ENCODE data around the gene ZNF284.
A peak's percentile ranks its signal among the peaks of the same experiment; 100 is the strongest.

Gene ZNF284

DNA sequence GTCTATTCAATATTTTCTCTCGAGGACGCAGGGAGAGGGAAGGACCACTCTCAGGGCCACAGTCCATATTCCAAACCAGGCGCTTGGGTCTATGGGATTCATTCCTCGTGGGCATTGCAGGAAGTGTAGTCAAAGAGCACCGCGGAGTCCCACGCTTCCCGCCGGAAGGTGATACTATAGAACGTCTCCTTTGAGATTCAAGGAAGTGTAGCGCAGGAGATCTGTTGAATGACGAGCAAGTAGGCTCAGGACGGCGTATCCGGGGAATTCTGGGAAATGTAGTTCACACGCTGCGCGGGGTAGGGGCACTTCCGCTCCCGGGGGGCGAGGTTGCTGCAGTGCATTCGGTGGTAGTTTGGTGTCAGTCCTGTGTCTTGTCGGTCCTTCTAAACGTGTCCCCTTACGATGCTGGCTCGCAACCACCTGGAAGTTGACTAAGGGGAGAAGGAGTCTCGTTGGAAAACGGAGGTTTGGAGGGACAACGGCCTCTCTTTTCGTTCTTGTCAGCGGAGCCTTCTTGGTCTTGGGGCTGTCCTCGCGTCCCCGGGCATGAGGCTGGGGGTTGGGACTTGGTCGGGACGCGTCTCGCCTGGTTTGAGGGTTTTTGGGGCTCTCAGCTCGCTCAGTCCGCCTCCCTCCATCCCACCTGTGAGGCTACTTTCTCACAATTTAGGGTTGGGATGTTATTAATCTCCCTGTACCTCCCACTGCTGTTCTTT, at the start of gene ZNF284:
ZNF284 (plus strand) TSS at position 336 of the 719 bp plus-strand sequence. CDS start 4,231 bp downstream, outside the sequence.
- DNase-seq = peak; percentile 59

DNA sequence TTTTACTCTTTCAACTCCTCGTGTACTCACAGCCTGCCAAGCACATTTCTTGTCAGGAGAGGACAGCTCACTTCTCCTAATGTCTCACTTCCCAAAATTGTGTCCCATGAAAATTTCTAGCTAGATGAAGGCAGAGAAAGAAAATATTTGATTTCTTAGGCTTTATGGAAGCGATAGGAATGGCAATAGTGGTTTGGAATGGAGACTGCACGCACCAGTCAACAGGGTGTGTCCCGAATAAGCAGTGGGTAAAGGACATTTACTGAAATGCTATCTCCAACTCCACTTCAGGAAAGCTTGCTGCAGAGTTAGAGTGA, 47.1 kb upstream of the ZNF284 start:
- DNase-seq = no peak

DNA sequence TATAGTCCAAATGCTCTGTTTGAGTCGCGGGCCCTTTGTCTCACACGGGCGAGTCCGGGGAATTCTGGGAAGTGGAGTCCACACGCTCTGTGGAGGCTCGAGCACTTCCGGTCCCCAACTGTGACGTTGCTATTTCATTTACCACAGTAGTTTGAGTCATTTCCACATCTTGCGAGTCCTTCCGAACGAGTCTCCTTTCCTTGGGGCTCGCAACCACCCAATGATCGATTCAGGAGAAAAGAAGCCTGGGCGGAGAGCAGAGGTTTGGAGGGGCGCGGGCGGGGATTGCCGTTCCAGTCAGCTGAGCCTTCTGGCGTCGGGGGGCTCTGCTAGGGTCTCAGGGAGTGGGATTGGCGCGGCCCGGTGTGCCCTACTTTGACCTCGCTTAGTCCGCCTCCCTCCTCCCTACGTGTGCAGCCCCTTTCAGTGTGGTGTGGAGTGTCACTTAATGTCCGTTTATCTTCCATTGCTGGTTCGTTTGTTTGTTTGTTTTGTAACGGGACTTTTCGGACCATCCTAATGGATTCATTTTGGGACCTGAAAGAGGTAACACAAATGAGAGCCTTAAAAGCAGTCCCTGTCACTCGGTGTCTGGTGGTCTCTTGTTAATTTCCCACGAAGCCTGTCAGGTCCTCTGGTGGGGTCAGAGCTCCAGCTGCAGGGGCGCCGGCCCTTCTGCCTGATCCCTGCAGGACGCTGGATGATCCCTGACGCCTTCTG, 46.6 kb upstream of the ZNF284 start, which contains the start of gene ZNF222:
ZNF222 (plus strand) TSS at position 163 of the 720 bp plus-strand sequence; CDS start at position 221, 58 bp downstream.
- peak; percentile 65 for DNase-seq

GRCh38 chr19:44026622-44027021, 45.3 kb upstream of the ZNF284 start:
- DNase-seq = no peak

- DNase-seq = no peak
These were observed 39.9 kb upstream of the ZNF284 start for GRCh38 chr19:44032001-44032610.

- no peak for DNase-seq
These were observed 29.8 kb upstream of the ZNF284 start for GRCh38 chr19:44042147-44042546.

GRCh38 chr19:44050740-44051649, 21.0 kb upstream of the ZNF284 start:
- DNase-seq = peak; percentile 62

- DNase-seq = peak; percentile 96
These were observed 20.1 kb upstream of the ZNF284 start, which contains the start of gene ZNF223 for GRCh38 chr19:44051650-44052402. Gene ZNF223, plus strand, starts transcription at chr19:44052036. Its CDS starts 3,141 bp downstream, at chr19:44055177.

DNA sequence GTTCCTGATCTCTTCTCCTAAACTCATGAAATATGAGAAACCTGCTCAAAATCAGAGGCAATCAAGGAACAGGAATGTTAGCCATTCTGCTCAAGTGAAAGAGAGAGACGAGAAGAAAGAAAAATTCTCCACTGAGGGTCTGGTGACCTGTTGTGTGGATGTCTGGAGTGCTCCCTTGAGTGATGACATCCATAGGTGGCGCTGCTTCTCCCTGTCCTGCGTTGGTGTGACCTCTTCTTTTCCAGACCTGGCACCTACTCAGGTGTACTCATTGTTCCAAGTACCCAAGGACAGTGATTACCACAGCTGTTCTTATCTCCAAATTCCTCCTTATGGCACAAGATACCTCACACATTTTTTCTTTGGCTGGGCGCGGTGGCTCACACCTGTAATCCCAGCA, 16.1 kb upstream of the ZNF284 start:
- no peak for DNase-seq

- DNase-seq = no peak
These were observed 12.7 kb upstream of the ZNF284 start for GRCh38 chr19:44059229-44059628.

DNA sequence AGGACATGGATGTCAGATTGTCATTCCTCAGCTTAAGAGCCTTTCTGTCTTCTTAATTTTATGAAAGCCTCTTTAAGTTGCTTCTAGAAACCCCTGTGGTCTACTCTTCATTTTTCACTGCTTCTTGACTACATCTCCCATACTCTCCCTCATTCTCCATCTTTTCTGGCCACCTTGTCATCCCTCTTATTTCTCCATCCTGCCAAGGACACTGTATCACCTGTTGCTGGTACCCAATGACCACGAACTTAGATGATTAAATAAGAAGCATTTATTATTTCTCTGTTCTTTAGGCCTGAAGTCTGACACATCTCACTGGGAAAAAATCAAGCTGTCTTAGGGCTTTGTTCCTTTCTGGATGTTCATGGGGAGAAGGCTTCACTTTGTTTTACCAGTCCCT, 10.9 kb upstream of the ZNF284 start:
- DNase-seq = no peak

DNA sequence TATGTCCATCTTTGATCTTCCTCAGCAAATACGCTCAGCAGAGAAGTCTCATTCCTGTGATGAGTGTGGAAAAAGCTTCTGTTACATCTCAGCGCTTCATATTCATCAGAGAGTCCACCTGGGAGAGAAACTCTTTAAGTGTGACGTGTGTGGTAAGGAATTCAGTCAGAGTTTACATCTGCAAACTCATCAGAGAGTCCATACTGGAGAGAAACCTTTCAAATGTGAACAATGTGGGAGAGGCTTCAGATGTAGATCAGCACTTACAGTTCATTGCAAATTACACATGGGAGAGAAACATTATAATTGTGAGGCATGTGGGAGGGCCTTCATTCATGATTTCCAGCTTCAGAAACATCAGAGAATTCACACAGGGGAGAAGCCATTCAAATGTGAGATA, 5.7 kb upstream of the ZNF284 start:
- DNase-seq = no peak

GRCh38 chr19:44069415-44069814, 2.5 kb upstream of the ZNF284 start:
- DNase-seq = no peak

DNA sequence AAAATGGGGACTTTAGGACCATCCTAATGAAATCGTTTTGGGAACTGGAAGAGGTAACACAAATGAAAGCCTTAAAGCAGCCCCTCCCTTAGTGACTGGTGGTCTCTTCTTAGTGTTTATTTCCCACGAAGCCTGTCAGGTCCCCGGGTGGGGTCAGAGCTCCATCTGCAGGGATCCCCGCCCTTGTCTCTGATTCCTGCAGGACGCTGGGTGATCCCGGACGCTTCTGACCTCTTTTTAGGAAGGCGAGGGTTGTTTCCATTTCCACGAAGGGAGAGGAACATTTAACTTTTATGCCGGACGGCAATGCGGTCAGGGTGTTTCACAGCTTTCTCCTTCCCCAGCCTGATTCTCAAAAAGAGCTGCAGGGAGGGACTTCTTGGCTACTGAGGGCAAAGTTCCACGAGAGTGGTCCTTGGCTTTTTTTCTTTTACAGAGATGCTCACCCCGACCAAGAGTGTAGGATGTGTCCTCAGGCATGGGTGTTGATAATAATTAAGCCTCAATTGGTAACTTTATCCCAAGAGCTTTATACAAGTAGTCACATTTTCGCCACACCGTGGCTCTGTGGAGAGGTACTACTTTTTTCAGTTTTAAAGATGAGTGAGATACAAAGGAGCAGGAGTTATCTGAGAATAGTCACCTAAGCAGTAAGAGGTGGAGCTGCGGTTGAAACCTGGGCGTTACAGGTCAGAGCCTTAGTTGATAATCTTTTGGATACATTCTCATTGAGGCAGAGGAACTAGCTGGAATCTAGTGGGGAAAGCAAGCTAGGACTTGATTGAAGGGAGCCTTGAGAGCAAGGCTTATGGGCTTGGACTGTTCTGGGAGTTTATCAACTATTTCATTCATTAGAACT, 813 bp downstream of the ZNF284 start:
- DNase-seq = no peak

- DNase-seq = no peak
These were observed 4.4 kb downstream of the ZNF284 start for GRCh38 chr19:44076325-44076724.

GRCh38 chr19:44092108-44092507, 20.1 kb downstream of the ZNF284 start:
- DNase-seq = no peak

DNA sequence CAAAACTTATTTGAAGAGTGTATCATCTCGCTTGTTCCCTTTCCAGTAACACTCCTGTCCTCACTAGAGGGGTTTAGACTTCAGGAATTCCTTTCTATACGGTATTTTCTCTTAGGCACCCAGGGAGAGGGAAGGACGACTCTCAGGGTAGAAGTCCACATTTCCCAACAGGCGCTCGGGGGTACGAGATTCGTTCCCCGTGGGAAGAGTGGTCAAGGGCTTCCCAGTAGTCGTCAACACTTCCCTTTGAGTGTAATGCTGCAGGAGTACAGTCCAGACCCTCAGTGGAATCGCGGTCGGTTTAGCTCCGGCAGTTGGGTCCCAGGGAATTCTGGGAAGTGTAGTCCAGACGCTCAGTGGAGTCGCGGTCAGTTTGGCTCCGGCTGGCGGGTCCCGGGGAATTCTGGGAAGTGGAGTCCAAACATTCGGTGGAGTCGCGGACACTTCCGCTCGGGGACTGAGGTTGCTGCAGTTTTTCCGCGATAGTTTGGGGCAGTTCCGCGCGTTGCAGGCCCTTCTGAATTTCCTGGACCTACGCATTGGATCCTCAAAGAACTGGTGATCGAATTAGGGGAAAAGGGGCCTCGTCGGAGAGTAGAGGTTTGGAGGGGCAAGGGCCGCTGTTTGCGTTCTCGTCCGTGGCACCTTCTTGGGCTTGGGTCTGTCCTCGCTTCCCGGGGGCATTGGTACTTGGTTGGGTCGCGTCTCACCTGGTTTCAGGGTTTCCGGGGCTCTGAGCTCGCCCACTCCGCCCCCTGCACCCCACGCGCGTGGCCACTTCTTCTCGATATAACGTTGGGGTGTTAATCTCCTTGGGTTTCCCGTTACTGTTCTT, 22.2 kb downstream of the ZNF284 start, which contains the start of gene ZNF224:
ZNF224 (plus strand) TSS at position 431 of the 835 bp plus-strand sequence. CDS start 3,513 bp downstream, outside the sequence.
- DNase-seq = peak; percentile 90

DNA sequence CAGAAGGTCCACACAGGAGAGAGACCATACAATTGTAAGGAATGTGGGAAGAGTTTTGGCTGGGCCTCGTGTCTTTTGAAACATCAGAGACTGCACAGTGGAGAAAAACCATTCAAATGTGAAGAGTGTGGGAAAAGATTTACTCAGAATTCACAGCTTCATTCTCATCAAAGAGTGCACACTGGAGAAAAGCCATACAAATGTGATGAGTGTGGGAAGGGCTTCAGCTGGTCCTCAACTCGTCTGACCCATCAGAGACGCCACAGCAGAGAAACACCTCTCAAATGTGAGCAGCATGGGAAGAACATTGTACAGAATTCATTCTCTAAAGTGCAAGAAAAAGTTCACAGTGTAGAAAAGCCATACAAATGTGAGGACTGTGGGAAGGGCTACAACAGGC, 35.8 kb downstream of the ZNF284 start:
- no peak for DNase-seq

- DNase-seq = no peak
These were observed 37.5 kb downstream of the ZNF284 start for GRCh38 chr19:44109458-44109857.

DNA sequence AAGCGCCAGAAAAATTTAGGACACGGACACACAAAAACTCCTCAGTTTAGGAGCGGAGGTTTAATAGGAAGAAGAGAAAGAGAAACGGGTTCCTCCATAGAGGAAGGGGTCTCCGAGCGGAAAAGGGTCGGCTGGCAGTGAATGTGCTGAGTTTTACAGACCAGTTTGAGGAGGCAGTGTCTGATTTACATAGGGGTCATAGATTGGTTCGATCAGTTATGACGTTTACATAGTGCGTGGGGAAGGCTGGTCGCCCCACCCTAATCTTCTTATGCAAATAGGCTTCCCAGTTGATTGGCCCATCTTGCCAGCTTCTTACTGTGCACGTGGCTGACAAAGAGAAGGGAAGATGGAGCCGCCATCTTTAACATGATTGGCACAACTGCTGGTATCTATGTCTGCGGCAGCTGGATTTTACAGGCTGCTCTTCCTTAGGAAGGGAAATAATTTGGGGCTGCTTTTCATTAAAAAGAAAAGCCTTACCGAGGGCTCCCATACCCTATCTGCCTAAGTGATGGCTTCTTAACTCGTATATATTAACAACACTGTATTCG, 40.0 kb downstream of the ZNF284 start:
- DNase-seq = no peak
